ENCODE measurements around the gene SHC3.

Gene SHC3

DNA sequence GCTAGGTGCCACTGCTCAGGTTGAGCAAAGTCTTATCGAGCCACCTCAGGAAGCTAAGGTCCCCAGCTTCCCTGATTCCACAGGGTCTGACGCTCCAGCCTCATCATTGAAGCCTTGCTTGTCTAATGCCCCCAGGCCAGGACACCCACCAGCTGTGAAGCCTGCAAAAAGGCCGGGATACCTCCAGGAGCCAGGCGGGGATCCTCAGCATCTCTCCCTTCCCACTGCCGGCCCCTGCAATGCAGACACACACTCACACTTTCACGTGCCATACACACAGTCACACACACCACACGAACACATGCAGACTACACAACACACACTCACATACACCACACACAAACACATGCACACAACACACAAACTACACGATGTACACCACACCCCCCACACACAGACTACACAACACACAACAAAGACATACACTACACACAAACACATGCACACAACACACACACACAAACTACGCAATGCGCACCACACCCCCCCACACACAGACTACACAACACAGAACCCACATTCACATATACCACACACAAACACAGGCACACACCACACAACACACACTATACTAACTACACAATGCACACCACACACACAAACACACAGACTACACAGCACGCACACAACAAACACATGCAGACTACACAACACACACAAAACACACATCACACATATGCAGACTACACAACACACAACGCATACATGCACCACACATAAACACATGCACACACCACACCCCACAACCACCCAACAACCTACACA, 205.2 kb downstream of the SHC3 start:
- H3K4me3 ChIP-seq (ENCODE audit: low read length): no peak overlapping the region

DNA sequence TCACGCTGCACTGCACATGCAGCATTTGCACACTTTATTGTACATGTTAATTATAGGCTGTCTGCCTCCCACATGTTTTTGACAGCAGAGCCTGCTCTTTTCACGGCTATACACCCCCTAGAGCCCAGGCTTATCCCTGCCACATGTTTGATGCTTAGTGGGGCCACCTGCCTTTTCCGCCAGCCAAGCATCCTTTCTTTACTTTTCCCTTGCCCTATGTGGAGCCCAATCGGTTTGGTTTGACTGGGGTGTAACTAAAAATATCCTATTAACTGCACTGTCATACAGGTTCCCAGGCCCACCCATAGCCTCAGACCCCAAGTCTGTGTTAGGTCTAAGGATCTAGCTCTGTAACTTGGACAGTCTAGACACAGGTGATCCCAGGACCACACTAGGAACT, 206.2 kb downstream of the SHC3 start:
- no peak overlapping the region for H3K4me3 ChIP-seq (ENCODE audit: low read length)
- H3K27ac ChIP-seq (ENCODE audit: low read depth, low read length): no peak overlapping the region
- no peaks in the 10 kb centered on the region for H3K36me3 ChIP-seq (ENCODE audit: control insufficient read depth, insufficient read depth, low read length)
- peaks cover under 1% of the 10 kb centered on the region for H3K4me1 ChIP-seq (ENCODE audit: control insufficient read depth, insufficient read depth, low read length)
- no peaks in the 10 kb centered on the region for H3K27me3 ChIP-seq (ENCODE audit: control insufficient read depth, insufficient read depth, low read length)
- no peak overlapping the region for H3K9ac ChIP-seq (ENCODE audit: low read length)

More for the DNA sequence above, 205.2 kb downstream of the SHC3 start:
- H3K27me3 ChIP-seq (ENCODE audit: control insufficient read depth, insufficient read depth, low read length): no peaks in the 10 kb centered on the region
- H3K36me3 ChIP-seq (ENCODE audit: control insufficient read depth, insufficient read depth, low read length): no peaks in the 10 kb centered on the region
- no peak overlapping the region for H3K9ac ChIP-seq (ENCODE audit: low read length)
- peaks cover 4% of the 10 kb centered on the region for H3K4me1 ChIP-seq (ENCODE audit: control insufficient read depth, insufficient read depth, low read length)
- H3K27ac ChIP-seq (ENCODE audit: low read depth, low read length): no peak overlapping the region

GRCh38 chr9:88971131-88971960, 207.3 kb downstream of the SHC3 start:
- no peak overlapping the region for H3K9ac ChIP-seq (ENCODE audit: low read length)
- H3K27me3 ChIP-seq (ENCODE audit: control insufficient read depth, insufficient read depth, low read length): no peaks in the 10 kb centered on the region
- H3K4me3 ChIP-seq (ENCODE audit: low read length): no peak overlapping the region

GRCh38 chr9:88969646-88970373, 208.8 kb downstream of the SHC3 start:
- Histone ChIP-seq H3K27ac (ENCODE audit: low read depth, low read length) (no peak overlapping the region), H3K4me3 (ENCODE audit: low read length) (no peak overlapping the region), H3K9ac (ENCODE audit: low read length) (no peak overlapping the region), H3K4me1 (ENCODE audit: control insufficient read depth, insufficient read depth, low read length) (no peaks in the 10 kb centered on the region), H3K27me3 (ENCODE audit: control insufficient read depth, insufficient read depth, low read length) (no peaks in the 10 kb centered on the region), H3K36me3 (ENCODE audit: control insufficient read depth, insufficient read depth, low read length) (no peaks in the 10 kb centered on the region)

More at GRCh38 chr9:88971131-88971960, 207.3 kb downstream of the SHC3 start:
- Histone ChIP-seq H3K36me3 (ENCODE audit: control insufficient read depth, insufficient read depth, low read length) (no peaks in the 10 kb centered on the region), H3K27ac (ENCODE audit: low read depth, low read length) (no peak overlapping the region), H3K4me1 (ENCODE audit: control insufficient read depth, insufficient read depth, low read length) (no peaks in the 10 kb centered on the region)

DNA sequence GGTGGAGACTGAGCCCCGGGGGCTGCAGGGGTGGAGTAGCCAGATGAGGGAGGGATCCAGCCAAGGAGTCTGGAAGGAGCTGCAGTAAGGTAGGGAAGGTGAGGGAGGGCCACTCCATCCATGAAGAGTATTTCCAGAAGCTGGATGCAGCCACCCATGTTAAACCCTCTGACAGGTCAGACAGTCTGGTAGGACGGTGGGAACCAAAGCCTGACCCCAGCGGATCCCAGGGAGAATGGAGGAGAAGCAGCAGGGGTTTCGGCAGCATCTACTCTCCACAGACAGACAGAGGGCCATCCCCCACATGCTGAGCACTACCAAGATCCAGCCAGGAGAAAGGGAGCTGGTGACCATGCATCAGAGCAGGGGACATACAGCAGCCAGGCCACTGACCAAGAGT, 209.8 kb downstream of the SHC3 start:
- Histone ChIP-seq H3K36me3 (ENCODE audit: control insufficient read depth, insufficient read depth, low read length) (no peaks in the 10 kb centered on the region), H3K27me3 (ENCODE audit: control insufficient read depth, insufficient read depth, low read length) (no peaks in the 10 kb centered on the region), H3K4me3 (ENCODE audit: low read length) (no peak overlapping the region)

DNA sequence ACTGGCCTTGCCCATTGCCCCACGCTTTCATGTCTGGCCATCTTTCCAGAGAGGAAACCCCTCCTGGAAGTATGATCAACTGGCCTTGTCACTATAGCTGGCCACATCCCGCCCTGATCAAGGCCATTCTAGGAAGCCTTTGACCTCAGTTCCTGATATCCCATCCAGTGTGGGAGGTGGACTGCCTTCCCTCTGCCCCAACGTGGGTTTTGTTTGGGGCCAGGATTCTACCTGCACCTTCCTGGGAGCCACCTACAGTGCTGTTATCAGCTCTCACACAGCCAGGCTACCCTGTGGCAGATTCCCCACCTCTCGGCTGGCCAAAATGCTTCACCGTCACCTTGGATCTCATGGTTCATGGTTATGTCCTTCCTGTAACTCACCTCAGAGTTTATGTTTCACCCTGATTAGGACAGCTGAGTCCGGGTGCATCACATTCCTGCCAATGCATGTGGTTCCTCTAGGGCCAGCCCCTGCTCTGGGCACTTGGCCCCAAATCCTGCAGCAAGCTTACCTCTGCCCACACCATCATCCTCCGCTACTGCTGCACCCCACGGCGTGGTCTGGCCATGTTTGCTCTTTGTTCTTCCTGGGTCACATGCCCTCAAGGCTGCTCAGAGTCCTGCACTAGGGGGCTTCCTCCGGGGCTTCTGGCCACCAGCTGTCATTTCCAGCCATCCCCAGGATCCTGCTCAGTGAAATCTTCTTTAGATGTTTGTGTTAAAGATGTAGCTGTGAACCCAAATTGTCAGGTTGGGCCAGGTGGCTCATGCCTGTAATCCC, 211.5 kb downstream of the SHC3 start:
- Histone ChIP-seq H3K36me3 (ENCODE audit: control insufficient read depth, insufficient read depth, low read length) (no peaks in the 10 kb centered on the region), H3K27ac (ENCODE audit: low read depth, low read length) (no peak overlapping the region), H3K4me1 (ENCODE audit: control insufficient read depth, insufficient read depth, low read length) (no peaks in the 10 kb centered on the region), H3K27me3 (ENCODE audit: control insufficient read depth, insufficient read depth, low read length) (no peaks in the 10 kb centered on the region), H3K9ac (ENCODE audit: low read length) (no peak overlapping the region), H3K4me3 (ENCODE audit: low read length) (no peak overlapping the region)

More for the DNA sequence above, 209.8 kb downstream of the SHC3 start:
- H3K9ac ChIP-seq (ENCODE audit: low read length): no peak overlapping the region
- H3K27ac ChIP-seq (ENCODE audit: low read depth, low read length): no peak overlapping the region
- no peaks in the 10 kb centered on the region for H3K4me1 ChIP-seq (ENCODE audit: control insufficient read depth, insufficient read depth, low read length)

DNA sequence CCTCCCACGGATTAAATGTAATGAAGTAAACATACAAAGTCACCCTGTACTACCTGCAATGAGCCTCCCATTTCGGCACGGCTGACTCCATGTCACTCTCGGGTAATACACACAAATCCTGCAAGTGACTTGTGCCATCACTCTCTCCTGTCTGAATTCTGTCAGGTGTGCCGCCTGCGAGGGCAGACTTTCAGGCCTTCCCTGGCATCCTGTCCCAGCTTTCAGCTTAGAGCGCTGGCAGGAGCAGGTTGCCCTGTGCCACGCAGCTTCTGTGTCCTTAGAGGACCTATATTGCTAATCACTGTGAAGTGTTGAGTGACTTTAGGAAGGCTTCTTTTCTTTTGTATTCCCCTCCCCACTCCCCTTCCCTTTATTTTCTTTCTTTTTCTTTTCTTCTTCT, 213.1 kb downstream of the SHC3 start:
- Histone ChIP-seq H3K9ac (ENCODE audit: low read length) (no peak overlapping the region), H3K27me3 (ENCODE audit: control insufficient read depth, insufficient read depth, low read length) (no peaks in the 10 kb centered on the region), H3K4me1 (ENCODE audit: control insufficient read depth, insufficient read depth, low read length) (no peaks in the 10 kb centered on the region), H3K4me3 (ENCODE audit: low read length) (no peak overlapping the region), H3K36me3 (ENCODE audit: control insufficient read depth, insufficient read depth, low read length) (no peaks in the 10 kb centered on the region), H3K27ac (ENCODE audit: low read depth, low read length) (no peak overlapping the region)

DNA sequence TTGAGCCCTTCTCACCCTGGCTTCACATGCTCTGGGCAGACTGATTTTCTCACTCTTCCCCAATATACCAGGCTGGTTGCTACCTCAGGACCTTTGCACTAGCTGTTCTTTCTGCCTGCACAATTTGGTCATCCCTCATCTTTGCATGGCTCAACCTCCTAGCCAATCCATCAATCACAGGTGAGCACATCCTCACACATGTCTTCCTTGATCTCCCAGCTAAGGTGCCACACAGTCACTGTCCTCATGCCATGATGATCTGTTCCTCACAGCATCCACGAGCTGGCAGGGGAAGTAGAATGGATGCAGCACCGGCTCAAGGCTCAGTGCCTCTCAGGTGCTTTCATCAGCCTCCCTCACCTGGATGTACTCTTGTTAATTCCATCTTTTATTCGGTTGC, 218.0 kb downstream of the SHC3 start:
- H3K4me3 ChIP-seq (ENCODE audit: low read length): no peak overlapping the region
- H3K36me3 ChIP-seq (ENCODE audit: control insufficient read depth, insufficient read depth, low read length): no peaks in the 10 kb centered on the region
- no peak overlapping the region for H3K27ac ChIP-seq (ENCODE audit: low read depth, low read length)
- H3K4me1 ChIP-seq (ENCODE audit: control insufficient read depth, insufficient read depth, low read length): no peaks in the 10 kb centered on the region
- no peak overlapping the region for H3K9ac ChIP-seq (ENCODE audit: low read length)
- H3K27me3 ChIP-seq (ENCODE audit: control insufficient read depth, insufficient read depth, low read length): no peaks in the 10 kb centered on the region

DNA sequence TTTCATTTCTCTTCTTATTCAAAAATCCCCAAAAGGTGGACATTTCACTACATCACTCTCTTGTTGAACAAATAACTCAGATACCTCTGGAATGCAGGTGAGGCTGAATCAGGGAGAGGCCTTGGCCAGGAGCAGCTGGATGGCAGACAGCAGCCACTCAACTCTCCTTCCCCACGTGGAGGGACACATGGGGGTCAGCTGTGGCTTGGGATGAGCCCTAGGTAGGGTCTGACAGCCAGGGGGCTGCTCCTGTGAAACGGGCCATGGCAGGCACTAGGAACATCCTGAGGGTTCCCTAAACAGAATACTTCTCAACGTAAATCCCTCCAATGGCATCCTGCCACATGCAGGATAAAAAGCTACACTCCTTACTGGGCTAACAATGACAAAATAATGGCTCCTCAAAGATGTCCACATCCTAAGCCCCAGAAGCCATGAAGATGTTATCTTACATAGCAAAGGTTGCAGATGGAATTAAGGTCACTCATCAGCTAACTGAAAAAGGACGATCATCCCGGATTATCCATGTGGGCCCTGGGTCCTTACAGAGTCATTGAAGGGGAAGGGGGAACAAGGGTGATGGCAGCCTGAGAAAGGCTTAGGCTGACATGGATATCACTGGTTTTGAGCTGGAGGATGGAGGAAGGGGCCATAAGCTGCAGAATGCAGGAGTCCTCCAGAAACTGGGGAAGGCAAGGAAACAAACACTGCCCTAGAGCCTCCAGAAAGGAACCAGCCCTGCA, 218.7 kb downstream of the SHC3 start:
- no peak overlapping the region for H3K27ac ChIP-seq (ENCODE audit: low read depth, low read length)
- H3K36me3 ChIP-seq (ENCODE audit: control insufficient read depth, insufficient read depth, low read length): no peaks in the 10 kb centered on the region
- H3K27me3 ChIP-seq (ENCODE audit: control insufficient read depth, insufficient read depth, low read length): no peaks in the 10 kb centered on the region
- H3K4me3 ChIP-seq (ENCODE audit: low read length): no peak overlapping the region
- H3K4me1 ChIP-seq (ENCODE audit: control insufficient read depth, insufficient read depth, low read length): no peaks in the 10 kb centered on the region
- H3K9ac ChIP-seq (ENCODE audit: low read length): no peak overlapping the region

GRCh38 chr9:88957526-88957925, 221.1 kb downstream of the SHC3 start:
- H3K4me3 ChIP-seq (ENCODE audit: low read length): no peak overlapping the region
- H3K4me1 ChIP-seq (ENCODE audit: control insufficient read depth, insufficient read depth, low read length): no peaks in the 10 kb centered on the region
- no peak overlapping the region for H3K27ac ChIP-seq (ENCODE audit: low read depth, low read length)
- no peaks in the 10 kb centered on the region for H3K36me3 ChIP-seq (ENCODE audit: control insufficient read depth, insufficient read depth, low read length)
- no peaks in the 10 kb centered on the region for H3K27me3 ChIP-seq (ENCODE audit: control insufficient read depth, insufficient read depth, low read length)
- H3K9ac ChIP-seq (ENCODE audit: low read length): no peak overlapping the region
